ENCODE measurements around the gene SEMA3E.
"Not testable (repeated sequence)": the region's sequence is repeated elsewhere in the genome, so short reads cannot be mapped to it uniquely, and the experiment has no call there.

Gene SEMA3E

DNA sequence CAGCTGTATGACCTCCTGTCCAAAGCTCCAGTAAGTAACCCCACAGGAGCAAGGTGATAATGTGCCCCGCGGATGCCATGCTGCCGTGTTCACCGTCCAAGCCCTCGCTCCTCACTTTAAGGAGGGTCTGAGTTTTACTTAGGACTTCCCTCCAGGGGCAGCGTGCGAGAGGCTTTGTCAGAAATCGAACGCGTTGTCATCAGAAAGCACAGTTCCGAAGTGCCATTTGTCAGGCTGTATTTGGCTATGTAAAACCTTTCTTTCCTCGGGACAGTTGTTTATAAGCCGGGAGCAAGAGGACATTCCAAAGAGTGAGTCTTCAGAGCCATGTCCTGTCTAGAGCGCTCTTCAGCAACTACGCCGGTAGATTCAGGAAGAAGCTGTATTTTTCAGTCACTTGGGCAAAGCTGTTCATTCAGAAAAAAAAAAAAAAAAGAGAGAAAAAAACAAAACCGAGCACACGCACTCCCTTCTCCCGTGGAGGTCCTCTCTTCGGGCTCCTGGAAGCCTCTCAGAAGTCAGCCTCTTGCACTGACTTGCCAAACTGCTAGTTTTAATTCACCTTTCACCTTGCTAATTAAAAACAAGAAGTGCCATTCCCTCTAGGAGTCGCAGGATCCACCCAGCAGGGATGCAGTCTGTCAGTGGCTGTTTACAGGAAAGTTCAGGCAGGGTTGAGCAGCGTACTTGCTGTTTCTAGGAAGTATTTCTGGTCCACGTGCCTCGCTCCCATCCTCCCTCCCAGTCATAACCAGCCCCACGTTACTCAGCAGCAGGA, at the start of gene SEMA3E:
SEMA3E (minus strand) TSS at position 676 of the 778 bp plus-strand sequence.
- DNase-seq (ENCODE audit: low read depth in 2 of 2), result peak; percentile 5 to 10

DNA sequence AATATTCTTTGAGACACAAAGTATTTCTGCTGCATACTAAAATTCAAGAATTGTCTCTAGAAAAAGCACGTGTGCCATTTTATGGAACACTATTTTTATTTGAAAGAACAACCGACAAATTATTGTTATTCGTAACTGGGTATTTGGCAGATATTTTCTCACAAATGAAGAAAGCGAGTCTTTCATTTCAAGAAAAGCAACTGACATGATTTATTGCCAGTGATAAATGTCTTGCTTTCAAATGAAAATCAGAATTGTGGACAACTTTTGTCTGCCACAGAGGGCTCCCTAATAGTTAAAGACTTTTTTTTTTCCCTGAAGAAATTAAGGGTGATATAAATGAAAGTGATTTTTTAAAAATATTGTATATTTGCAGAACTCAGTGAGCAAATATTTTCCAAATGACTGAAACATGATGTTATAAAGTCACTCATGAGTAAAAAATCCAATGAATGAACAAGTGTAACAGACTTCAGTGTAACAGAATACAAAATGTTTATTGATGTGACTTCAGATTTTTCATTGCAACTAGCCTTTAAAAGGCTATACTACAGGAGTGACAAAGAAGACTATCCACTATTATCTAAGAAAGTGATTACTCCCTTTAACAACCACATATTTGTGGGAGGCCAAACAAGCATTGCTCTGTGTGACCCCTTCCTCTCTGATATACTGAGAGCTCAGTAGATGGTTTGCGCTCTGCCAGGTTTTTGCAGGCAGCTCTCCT, 49.0 kb upstream of the SEMA3E start:
- no peak for DNase-seq (ENCODE audit: low read depth in 2 of 2)

DNA sequence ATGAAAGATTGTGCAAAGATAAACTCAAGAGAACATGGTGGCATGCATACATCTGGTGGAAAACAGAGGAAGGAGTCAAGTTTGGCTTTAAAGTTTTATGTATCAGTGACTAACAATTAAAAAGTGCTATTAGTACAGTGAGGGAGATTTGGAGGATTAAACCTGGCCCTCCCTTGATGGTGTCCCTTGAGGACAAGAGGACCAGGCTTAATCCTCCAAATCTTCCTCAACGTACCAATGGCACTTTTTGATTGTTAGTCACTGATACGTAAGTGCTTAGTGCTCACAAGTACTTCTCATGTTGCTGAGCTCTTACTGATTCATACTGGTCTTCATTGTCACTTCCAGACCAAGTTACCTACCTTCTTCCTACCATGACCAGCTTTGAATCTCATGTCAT, 47.2 kb upstream of the SEMA3E start:
- DNase-seq (ENCODE audit: low read depth in 2 of 2), result no peak

DNA sequence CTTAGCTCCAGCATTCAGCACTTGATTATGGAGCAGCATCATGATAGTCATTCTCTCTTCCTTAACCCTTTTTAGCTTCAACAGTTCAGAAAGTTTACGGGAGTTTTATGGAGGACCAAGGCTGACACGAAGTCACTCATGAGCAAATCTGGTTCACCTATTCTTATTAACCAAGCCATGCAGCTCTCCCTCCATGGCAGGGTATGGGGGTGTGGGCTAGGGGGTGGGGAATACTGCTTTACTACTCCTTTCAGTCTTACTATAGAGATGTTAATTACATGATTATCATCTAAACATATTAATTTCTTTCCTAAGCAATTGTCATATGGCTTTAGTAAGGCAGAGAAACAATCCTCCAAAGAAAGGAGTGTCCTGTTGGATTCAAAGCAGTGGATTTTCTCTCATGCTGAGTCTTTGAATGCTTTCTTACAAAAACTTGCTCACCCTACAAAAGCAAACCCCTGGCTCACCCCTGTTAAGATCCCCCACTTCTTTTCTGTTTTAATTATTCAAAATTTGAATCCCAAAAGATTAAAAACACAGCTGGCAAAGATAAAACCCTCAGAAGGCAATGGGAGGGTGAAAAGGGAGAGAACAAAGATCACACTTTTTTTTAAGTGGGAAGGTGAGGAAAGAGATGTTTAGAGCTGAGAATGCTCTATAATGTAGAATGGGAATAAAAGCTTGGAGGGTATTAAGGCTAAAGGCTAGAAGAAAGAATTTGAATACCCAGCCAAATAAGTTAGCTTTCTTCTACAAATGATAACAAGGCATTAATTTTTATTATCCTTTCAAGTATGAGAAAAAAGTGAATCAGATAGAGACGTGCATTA, 46.4 kb upstream of the SEMA3E start:
- DNase-seq (ENCODE audit: low read depth in 2 of 2), result no peak

DNA sequence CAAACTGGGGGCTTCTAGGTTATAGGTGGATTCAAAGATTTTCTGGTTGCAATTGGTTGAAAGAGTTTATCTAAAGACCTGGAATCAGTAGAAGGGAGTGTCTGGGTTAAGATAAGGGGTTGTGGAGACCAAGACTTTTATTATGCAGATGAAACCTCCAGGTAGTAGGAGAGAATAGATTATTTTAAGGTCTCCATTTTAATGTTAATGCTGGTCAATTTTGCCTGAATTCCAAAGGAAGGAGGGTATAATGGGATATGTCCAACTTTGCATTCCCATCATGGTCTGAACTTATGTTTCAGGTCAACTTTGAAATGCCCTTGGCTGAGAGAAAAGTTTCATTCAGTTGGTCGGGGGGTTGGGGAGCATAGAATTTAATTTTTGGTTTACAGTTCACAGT, 44.3 kb upstream of the SEMA3E start:
- no peak for DNase-seq (ENCODE audit: low read depth in 2 of 2)

DNA sequence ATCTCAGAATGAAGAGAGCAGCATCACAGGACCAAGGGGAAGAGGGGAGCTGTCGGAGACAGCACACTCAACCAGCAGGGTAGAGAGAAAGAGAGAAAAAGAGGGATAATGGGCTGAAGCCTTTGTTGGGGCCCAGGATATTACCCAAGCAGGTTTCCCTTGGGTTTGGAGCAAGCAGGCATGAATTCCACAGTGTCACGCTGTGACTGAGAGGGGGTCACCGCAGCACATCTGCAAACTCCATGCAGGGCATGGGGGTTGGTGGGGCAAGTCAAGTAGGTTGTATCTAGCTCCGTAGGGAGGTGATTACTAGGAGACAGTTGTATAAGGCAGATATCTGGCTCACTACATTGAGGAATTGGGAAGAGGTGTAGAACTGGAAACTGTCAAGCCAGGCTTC, 42.2 kb upstream of the SEMA3E start:
- no peak for DNase-seq (ENCODE audit: low read depth in 2 of 2)

DNA sequence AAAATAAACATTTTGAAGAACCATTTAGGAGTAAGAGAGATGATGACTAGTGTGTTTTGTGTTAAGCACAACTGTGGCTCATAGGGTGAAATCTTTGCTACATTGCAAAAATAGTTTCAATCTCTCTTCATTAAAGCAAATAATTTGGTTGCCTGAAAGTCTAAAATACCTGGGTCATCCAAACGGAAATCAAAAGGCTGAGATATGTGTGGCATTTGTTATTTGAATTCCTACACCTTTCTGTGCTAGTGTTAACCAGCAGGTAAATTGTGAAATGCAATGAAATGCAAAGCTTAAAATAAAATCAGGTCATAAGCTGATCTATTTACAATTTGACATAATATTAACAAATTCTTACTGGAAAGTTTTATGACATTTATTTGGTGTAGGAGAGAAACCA, 40.9 kb upstream of the SEMA3E start:
- DNase-seq (ENCODE audit: low read depth in 2 of 2), result no peak

DNA sequence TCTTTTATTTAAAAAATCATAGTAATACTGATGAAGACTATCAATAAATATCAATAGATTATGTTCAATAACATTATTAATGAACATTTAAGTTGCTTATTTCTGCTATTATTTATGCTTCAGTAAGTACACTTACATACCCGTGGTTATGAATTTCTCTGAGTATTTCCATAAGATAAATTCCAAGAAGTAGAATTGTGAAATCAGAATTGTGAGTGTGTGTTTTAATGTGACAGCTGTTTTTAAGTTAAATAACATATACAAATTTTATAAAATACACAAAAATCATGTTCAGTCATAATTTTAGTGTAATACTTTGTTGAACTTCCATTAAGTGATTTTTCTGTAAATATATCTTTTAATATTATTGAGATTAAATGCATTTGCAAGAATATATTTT, 37.5 kb upstream of the SEMA3E start:
- no peak for DNase-seq (ENCODE audit: low read depth in 2 of 2)

DNA sequence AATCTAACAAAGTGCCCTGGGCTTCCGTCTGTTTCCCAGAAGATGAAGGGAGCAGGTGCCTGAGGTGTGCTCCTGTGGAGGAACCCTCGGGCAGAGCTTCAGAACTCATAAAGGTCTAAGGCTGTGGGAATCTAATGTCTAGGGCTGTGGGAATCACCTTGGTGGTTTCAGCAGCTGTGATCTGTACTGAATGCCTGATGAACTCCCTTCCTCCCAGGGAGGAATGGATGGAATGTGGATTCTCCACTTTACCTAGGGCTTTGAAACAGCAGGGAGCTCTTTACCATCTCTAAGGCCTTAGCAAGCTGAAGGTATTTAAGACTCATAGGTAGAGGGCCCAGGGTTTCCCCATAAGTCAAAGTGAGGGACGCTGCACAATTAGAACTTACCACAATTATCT, 36.0 kb upstream of the SEMA3E start:
- DNase-seq (ENCODE audit: low read depth in 2 of 2), result no peak

DNA sequence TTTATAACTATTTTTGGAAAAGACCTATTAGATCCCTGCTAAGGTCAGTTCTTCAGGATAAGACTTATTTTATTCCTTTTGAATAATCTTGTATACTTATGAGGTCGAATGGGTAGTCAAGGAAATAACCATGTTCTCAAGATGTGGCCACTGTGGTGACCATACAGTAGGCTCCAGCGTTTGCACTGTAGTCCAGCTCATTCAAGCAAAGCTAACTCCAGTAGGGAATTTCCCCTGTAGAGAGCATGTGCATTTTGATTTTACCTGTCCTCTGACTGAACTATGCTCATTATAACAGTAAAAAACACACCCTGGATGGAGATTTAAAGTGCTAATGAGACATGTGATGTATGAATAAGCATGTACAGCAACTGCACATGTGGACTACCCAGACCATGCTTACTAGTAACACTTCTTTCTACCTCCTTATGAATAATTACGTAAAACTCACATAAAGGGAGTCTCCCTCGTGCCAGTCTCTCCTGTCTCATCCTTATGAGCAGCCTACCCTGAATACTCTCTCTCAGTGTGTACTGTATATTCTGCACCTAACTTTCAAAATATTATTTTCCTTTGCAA, 32.4 kb upstream of the SEMA3E start:
- no peak for DNase-seq (ENCODE audit: low read depth in 2 of 2)

DNA sequence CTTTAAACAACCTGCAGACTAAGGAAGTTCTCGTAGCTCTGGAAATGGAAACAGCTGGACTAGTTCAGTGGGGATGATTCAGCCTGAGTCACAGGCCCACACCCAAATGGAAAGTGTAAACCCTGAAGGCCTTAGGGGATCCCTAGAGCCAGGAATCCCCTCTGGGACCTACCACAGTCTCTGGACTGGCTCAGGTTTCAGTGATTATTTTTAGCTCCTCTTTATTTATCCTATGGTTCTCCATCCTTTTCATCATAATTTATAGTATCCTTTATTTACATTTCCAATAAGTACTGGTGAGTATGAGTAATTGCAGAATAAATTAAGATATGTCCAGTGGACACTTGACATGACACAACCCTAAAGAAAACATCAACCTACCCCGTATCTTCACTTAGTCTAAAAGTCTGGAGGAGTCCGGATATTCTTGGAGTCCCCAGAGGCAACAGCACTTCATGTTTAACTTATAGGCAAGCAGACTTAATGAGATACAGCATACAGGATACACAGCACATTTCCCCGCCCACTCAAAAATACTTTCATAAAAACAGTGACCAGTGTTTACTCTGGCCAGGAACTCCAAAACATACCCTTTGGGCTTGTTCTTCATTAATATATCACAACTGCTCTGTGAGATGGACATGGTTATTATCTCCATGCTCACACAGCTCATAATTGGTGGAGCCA, 28.4 kb upstream of the SEMA3E start:
- peak; percentile 90 for DNase-seq (ENCODE audit: low read depth in 2 of 2)

DNA sequence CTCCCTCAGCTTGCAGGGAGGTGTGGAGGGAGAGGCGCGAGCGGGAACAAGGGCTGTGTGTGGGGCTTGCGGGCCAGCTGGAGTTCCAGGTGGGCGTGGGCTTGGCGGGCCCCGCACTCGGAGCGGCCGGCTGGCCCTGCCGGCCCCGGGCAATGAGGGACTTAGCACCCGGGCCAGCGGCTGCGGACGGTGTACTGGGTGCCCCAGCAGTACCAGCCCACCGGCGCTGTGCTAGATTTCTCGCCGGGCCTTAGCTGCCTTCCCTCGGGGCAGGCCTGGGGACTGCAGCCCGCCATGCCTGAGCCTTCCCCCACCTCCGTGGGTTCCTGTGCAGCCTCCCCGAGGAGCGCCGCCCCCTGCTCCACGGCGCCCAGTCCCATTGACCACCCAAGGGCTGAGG, 24.4 kb upstream of the SEMA3E start:
- DNase-seq (ENCODE audit: low read depth in 2 of 2), result not testable (repeated sequence)

DNA sequence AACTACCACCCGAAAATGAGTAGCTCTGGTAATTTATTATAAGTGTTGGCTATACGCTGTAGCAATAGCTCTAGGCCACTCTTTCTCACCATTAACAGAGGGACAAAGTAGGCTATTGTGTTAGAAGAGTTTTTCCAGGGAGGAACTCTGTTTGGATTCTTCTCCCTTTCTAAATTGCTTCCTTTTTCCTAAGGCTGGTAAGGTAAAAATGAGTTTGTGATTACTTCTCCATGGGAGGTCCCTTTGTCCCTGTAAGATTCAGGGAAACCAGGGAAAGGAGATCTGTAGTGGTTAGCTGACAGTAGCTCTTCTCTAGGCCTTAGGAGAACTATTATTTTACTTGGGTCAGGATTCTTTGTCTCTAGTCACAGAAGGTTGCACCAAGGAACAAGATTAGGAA, 23.2 kb upstream of the SEMA3E start:
- no peak for DNase-seq (ENCODE audit: low read depth in 2 of 2)

DNA sequence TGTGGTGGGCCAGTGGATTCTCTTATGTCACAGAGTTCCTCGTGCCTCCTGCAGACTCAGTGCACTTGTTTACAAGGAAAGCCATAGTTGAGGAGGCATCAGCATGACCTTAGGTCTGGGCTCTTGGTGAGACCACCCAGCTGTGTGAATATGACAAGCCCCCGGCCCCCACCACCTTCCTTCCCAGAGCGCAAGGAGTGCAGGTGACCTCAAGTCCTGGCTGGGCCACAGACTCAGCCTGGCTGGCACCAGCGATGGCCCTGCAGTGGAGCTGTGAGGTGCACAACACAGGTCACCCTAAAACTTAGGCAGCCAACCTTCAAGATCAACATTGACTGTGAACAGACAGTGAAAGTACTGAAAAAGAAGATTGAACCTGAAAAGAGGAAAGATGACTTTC, 14.2 kb upstream of the SEMA3E start:
- DNase-seq (ENCODE audit: low read depth in 2 of 2), result no peak

DNA sequence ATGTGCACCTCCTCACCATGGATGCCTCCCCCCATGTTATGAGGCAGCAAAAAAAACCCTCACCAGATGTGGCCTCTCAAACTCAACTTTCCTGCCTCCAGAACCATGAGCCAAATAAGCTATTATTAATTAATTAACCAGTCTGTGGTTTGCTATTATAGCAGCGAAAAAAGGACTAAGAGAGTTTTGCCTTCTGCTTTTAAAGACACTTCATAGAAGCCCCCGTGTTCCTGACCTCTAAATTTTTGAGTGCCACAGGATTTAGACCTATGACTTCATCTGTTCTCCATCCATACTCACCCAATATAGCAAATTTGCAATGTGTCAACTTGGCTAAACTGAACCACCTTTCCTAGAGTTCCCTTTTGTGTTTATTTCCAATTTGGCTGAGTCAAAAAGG, 9.2 kb upstream of the SEMA3E start:
- no peak for DNase-seq (ENCODE audit: low read depth in 2 of 2)

DNA sequence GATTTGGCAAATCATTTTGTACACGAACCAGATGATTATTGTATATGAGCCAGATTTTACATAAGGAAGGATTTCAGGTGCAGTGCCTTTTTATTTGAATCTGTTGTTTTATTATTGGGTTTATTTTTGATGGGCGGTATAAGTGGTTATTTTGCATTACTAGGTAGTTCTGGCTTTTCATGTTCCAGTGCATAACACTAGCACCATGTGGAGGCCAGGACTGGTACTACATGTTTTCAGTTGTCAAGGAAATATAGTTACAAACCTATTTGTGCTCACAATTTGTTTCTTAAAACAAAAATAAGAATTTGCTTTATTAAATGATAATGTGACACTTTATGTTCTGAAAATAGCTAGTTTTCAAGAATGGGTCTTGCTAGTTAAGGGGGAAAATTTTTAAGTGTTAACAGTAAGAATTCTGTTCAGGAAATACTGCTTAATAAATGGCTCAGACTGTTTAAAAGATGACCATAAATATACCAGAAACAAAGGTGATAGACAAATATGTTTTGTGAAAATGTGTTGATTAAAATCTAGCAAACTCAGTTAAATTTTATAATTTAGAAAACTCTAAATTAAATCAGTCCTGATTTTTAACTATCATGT, 7.1 kb upstream of the SEMA3E start:
- peak; percentile 11 to 20 for DNase-seq (ENCODE audit: low read depth in 2 of 2)

DNA sequence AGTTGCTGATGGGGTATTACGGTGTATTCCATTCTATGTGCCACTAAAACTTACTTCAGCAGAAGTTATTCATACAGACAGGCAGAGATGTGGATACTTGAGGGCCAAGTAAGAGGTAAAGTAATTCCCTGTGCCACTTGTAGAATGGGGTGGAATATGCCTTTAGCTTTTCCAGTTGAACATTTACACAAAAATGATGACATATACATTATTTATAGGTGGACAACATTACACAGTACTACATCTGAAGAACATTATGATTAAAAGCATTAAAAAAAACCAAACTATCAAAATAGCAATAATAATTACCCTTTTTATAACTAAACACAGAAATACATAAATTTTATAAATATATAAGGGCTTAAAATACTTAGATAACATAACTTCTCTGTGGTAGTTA, 3.5 kb upstream of the SEMA3E start:
- no peak for DNase-seq (ENCODE audit: low read depth in 2 of 2)

DNA sequence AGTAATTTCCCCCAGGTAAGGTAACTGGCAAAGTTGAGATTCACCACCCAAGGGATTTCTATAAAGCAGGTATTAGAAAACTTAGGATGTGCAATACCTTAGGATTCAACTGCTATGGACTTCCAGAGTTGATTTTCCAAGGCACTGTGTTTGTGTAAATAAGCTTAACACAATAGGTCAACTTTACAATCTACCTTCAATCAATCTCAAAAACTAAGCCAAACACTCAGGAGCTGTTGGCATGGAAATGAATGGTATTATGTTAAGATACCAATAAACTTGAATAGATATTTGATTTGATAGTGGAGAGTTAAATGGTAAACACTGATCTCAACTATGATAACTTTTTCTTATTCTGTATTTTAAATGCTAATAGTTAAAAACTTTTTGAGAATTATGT, 762 bp upstream of the SEMA3E start:
- no peak for DNase-seq (ENCODE audit: low read depth in 2 of 2)

DNA sequence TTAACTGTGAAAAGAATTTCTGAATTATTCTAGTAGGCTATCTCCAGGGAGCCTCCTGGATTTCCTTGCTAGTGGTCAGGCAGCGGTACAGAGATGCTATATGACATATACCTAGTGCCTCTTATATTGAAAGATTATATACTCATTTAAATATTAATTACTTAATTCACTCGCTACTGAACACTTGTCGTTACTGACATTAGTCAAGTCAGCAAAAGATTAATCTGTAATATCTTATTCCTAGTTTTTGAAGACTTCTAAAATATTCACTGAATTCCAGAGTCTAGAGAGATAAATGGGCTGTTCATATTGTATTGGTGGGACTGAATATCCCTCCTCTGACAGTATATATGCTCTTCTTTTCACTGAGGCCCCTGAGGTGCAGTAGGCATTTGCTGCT, 2.9 kb downstream of the SEMA3E start:
- DNase-seq (ENCODE audit: low read depth in 2 of 2), result no peak

DNA sequence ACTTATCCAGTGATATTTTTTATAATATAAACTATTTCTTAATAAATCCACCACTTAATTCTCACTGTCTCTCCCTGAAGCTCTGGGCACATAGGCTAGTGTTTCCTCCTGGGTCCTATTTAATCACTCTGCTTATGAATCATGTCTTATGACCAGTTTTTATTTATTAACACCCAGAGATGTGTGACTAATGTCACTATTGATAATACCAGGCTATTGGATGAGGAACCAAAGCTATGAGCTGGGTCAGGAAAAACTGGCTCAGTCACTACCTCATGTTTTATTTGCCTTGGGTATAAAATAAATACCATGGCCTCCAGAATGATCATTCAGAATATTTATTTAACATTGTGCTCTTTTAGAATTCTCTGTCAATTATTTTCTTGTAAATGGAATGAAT, 5.2 kb downstream of the SEMA3E start:
- no peak for DNase-seq (ENCODE audit: low read depth in 2 of 2)

DNA sequence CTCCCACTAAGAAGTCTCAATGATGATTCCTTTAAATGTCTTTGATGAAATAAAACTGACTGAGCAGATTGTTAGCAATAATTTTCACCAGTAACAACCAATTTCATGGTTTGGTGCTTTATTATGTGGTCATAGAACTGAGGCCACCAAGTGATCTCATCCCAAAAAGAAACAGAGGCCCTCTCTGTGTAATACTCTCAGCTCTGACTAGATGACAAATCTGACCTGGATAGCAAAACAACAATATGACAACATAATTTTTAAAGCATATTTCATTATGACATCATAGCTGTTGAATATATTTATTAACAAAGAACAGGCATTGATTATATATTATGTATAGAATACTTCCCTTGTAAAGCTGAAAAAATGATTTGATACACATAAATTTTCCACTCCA, 5.9 kb downstream of the SEMA3E start:
- no peak for DNase-seq (ENCODE audit: low read depth in 2 of 2)
